ENCODE measurements around the gene TLCD3B. TPM values are rescaled to one million over a fixed set of nuclear protein-coding genes. Genes with fewer than 3 reads are reported as not detected.

The TLCD3B gene
- polyA plus RNA-seq, 1 of the 3 experiments (the other 2 are of a cell fraction): 3.8 TPM

GRCh38 chr16:30060836-30061554 lies 29.9 kb upstream of the TLCD3B start:
- no peak for DNase-seq
- no peak overlapping the region for H3K4me3 ChIP-seq (ENCODE audit: low read depth in 2 of 2, low read length in 1 of 2)
- peak overlapping the region in 1 of 2 experiments; percentile 51; a peak in 1 of 4 replicates for H3K27ac ChIP-seq (ENCODE audit: low read depth in 2 of 2, low read length in 1 of 2)
- H3F3A ChIP-seq (replicated peaks; ENCODE audit: insufficient read depth): peaks cover 18% of the 10 kb centered on the region
- H2AFZ ChIP-seq (ENCODE audit: low read depth): no peak overlapping the region
- no peaks in the 10 kb centered on the region for H3K27me3 ChIP-seq (ENCODE audit: insufficient read depth)
- H3K79me2 ChIP-seq (ENCODE audit: insufficient read depth): peaks cover 28% of the 10 kb centered on the region
- H3K4me1 ChIP-seq (ENCODE audit: control insufficient read depth in 1 of 2, insufficient read depth in 2 of 2, low read depth in 1 of 2, low read length in 1 of 2): peaks cover 15 to 27% of the 10 kb centered on the region in 2 experiments; a peak in 3 of 4 replicates
- no peaks in the 10 kb centered on the region for H3K9me2 ChIP-seq
- no peak overlapping the region for H3K4me2 ChIP-seq
- 86% methylated on average over 2 of the region's 2 CpGs for WGBS (ENCODE audit: low lambda C conversion rate)
- TF ChIP-seq TAF1 (IDR thresholded peaks at IDR 0.05; ENCODE audit: borderline replicate concordance, low read depth, low read length): no peak
- no peak for TF ChIP-seq FOXJ3 (CRISPR knock-in tag; IDR thresholded peaks at IDR 0.05)
- TF ChIP-seq, protein P1, sequence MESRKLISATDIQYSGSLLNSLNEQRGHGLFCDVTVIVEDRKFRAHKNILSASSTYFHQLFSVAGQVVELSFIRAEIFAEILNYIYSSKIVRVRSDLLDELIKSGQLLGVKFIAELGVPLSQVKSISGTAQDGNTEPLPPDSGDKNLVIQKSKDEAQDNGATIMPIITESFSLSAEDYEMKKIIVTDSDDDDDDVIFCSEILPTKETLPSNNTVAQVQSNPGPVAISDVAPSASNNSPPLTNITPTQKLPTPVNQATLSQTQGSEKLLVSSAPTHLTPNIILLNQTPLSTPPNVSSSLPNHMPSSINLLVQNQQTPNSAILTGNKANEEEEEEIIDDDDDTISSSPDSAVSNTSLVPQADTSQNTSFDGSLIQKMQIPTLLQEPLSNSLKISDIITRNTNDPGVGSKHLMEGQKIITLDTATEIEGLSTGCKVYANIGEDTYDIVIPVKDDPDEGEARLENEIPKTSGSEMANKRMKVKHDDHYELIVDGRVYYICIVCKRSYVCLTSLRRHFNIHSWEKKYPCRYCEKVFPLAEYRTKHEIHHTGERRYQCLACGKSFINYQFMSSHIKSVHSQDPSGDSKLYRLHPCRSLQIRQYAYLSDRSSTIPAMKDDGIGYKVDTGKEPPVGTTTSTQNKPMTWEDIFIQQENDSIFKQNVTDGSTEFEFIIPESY (IDR thresholded peaks at IDR 0.05; ENCODE audit: borderline replicate concordance, low read depth): no peak
- no peak for TF ChIP-seq REST (IDR thresholded peaks at IDR 0.05; ENCODE audit: low read depth, low read length)
- TF ChIP-seq SIN3A (IDR thresholded peaks at IDR 0.05; ENCODE audit: borderline replicate concordance, low read depth, low read length): no peak
- TF ChIP-seq EP300 (IDR thresholded peaks at IDR 0.05; ENCODE audit: borderline replicate concordance in 1 of 2, low read depth in 1 of 2, low read length in 1 of 2): no peak
- TF ChIP-seq SMC3 (IDR thresholded peaks at IDR 0.05; ENCODE audit: low read depth, low read length): no peak
- no peak for TF ChIP-seq FOXM1 (IDR thresholded peaks at IDR 0.05; ENCODE audit: low read depth)
- no peak for TF ChIP-seq FOSL2 (IDR thresholded peaks at IDR 0.05; ENCODE audit: borderline replicate concordance, low read depth)
- TF ChIP-seq GATA2 (CRISPR knock-in tag; IDR thresholded peaks at IDR 0.05): no peak
- TF ChIP-seq POLR2AphosphoS5 (IDR thresholded peaks at IDR 0.05; ENCODE audit: low read depth, low read length): no peak
- TF ChIP-seq YY1 (IDR thresholded peaks at IDR 0.05; ENCODE audit: low read depth): no peak
- TF ChIP-seq, protein P2, sequence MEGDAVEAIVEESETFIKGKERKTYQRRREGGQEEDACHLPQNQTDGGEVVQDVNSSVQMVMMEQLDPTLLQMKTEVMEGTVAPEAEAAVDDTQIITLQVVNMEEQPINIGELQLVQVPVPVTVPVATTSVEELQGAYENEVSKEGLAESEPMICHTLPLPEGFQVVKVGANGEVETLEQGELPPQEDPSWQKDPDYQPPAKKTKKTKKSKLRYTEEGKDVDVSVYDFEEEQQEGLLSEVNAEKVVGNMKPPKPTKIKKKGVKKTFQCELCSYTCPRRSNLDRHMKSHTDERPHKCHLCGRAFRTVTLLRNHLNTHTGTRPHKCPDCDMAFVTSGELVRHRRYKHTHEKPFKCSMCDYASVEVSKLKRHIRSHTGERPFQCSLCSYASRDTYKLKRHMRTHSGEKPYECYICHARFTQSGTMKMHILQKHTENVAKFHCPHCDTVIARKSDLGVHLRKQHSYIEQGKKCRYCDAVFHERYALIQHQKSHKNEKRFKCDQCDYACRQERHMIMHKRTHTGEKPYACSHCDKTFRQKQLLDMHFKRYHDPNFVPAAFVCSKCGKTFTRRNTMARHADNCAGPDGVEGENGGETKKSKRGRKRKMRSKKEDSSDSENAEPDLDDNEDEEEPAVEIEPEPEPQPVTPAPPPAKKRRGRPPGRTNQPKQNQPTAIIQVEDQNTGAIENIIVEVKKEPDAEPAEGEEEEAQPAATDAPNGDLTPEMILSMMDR (IDR thresholded peaks at IDR 0.05): no peak
- TF ChIP-seq USF1 (IDR thresholded peaks at IDR 0.05; ENCODE audit: borderline replicate concordance, low read depth): no peak
- TF ChIP-seq ELF1 (IDR thresholded peaks at IDR 0.05): no peak
- no peak for TF ChIP-seq PBX3 (IDR thresholded peaks at IDR 0.05)
- TF ChIP-seq TCF12 (IDR thresholded peaks at IDR 0.05): no peak
- H3K36me3 ChIP-seq (replicated peaks in 1 of 2; ENCODE audit: control insufficient read depth in 1 of 2, insufficient read depth in 2 of 2, low read length in 1 of 2): peaks cover 0 to 16% of the 10 kb centered on the region in 2 experiments
- CTCF ChIA-PET: interaction anchor here (0.9 to 1.8 kb wide), 5 partner anchors 10 to 33 kb away, joined by 3 to 4 read pairs (median 4); no protein-coding TSS in a partner anchor
- peaks cover 2% of the 10 kb centered on the region for H4K20me1 ChIP-seq (ENCODE audit: insufficient read depth)
- POLR2A ChIA-PET: interaction anchor here (1.5 kb wide), 1 partner anchor 24 kb away, joined by 3 read pairs; no protein-coding TSS in a partner anchor
- no peak overlapping the region for H3K9ac ChIP-seq
- no peaks in the 10 kb centered on the region for H3K9me3 ChIP-seq
